Measurements from ENCODE around the gene CHMP3. TPM values are rescaled to one million over a fixed set of nuclear protein-coding genes. Genes with fewer than 3 reads are reported as not detected.

Gene CHMP3
- total and polyA plus RNA-seq, 2 of the 13 experiments (the other 11 are each of a cell fraction or from before 2014, with no cell fraction given) = 64.1 to 114 TPM

GRCh38 chr2:86492048-86492453 lies 71.2 kb downstream of the CHMP3 start (continued):
- TF ChIP-seq, protein P1, sequence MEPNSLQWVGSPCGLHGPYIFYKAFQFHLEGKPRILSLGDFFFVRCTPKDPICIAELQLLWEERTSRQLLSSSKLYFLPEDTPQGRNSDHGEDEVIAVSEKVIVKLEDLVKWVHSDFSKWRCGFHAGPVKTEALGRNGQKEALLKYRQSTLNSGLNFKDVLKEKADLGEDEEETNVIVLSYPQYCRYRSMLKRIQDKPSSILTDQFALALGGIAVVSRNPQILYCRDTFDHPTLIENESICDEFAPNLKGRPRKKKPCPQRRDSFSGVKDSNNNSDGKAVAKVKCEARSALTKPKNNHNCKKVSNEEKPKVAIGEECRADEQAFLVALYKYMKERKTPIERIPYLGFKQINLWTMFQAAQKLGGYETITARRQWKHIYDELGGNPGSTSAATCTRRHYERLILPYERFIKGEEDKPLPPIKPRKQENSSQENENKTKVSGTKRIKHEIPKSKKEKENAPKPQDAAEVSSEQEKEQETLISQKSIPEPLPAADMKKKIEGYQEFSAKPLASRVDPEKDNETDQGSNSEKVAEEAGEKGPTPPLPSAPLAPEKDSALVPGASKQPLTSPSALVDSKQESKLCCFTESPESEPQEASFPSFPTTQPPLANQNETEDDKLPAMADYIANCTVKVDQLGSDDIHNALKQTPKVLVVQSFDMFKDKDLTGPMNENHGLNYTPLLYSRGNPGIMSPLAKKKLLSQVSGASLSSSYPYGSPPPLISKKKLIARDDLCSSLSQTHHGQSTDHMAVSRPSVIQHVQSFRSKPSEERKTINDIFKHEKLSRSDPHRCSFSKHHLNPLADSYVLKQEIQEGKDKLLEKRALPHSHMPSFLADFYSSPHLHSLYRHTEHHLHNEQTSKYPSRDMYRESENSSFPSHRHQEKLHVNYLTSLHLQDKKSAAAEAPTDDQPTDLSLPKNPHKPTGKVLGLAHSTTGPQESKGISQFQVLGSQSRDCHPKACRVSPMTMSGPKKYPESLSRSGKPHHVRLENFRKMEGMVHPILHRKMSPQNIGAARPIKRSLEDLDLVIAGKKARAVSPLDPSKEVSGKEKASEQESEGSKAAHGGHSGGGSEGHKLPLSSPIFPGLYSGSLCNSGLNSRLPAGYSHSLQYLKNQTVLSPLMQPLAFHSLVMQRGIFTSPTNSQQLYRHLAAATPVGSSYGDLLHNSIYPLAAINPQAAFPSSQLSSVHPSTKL (CRISPR knock-in tag; IDR thresholded peaks at IDR 0.05) = peak; percentile 51
- no peak for TF ChIP-seq ZNF720 (CRISPR knock-in tag; IDR thresholded peaks at IDR 0.05)
- TF ChIP-seq ZNF558 (CRISPR knock-in tag; IDR thresholded peaks at IDR 0.05; ENCODE audit: borderline replicate concordance) = no peak
- no peak for TF ChIP-seq ZNF644 (CRISPR knock-in tag; IDR thresholded peaks at IDR 0.05; ENCODE audit: low read depth)
- TF ChIP-seq FOSL1 (CRISPR knock-in tag; IDR thresholded peaks at IDR 0.05; ENCODE audit: borderline replicate concordance) = no peak
- TF ChIP-seq ZNF766 (CRISPR knock-in tag; IDR thresholded peaks at IDR 0.05; ENCODE audit: borderline replicate concordance) = no peak
- no peak for TF ChIP-seq TFDP2 (CRISPR knock-in tag; IDR thresholded peaks at IDR 0.05)
- no peak for TF ChIP-seq ZNF589 (CRISPR knock-in tag; conservative IDR thresholded peaks at IDR 0.05)
- no peak for TF ChIP-seq GLMP (CRISPR knock-in tag; IDR thresholded peaks at IDR 0.05; ENCODE audit: borderline replicate concordance)
- TF ChIP-seq KLF9 (CRISPR knock-in tag; IDR thresholded peaks at IDR 0.05; ENCODE audit: low read depth) = no peak
- 0 out of 2 replicates have a peak, but pooled peaks have one; percentile 48 for TF ChIP-seq ZHX1 (CRISPR knock-in tag; IDR thresholded peaks at IDR 0.05; ENCODE audit: low read depth)
- TF ChIP-seq ZNF567 (CRISPR knock-in tag; IDR thresholded peaks at IDR 0.05; ENCODE audit: borderline replicate concordance) = no peak
- no peak for TF ChIP-seq ZNF782 (CRISPR knock-in tag; IDR thresholded peaks at IDR 0.05; ENCODE audit: borderline replicate concordance)
- TF ChIP-seq CEBPG (CRISPR knock-in tag; IDR thresholded peaks at IDR 0.05) = peak; percentile 46
- no peak for TF ChIP-seq CERS6 (CRISPR knock-in tag; IDR thresholded peaks at IDR 0.05)
- no peak for TF ChIP-seq FOSL2 (CRISPR knock-in tag; IDR thresholded peaks at IDR 0.05)
- TF ChIP-seq ZNF543 (CRISPR knock-in tag; IDR thresholded peaks at IDR 0.05) = no peak
- TF ChIP-seq, protein P2, sequence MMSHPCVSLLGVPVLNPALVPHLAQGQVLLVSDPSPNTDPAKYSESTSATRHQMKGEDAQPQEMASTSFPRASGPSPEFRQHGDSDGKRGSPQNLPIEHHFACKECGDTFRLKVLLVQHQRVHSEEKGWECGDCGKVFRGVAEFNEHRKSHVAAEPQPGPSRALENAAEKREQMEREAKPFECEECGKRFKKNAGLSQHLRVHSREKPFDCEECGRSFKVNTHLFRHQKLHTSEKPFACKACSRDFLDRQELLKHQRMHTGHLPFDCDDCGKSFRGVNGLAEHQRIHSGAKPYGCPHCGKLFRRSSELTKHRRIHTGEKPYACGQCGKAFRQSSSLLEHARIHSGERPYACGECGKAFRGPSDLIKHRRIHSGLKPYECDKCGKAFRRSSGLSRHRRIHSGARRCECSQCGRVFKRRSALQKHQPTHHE (CRISPR knock-in tag; IDR thresholded peaks at IDR 0.05; ENCODE audit: borderline replicate concordance) = no peak
- no peak for TF ChIP-seq ETV6 (CRISPR knock-in tag; conservative IDR thresholded peaks at IDR 0.05)
- no peak for TF ChIP-seq ZNF564 (CRISPR knock-in tag; IDR thresholded peaks at IDR 0.05)

Data from HepG2 (cell line).